T-helper 22 cell (primary cell): ENCODE results near the gene NSRP1.
"Not testable (repeated sequence)": the region's sequence is repeated elsewhere in the genome, so short reads cannot be mapped to it uniquely, and the experiment has no call there.

Source experiments
- DNase-seq: peaks from one replicate; pipeline ENCODE4 v3.0.0-alpha.2; 2020; ENCODE audit warnings: low read depth

NSRP1 gene, protein sequence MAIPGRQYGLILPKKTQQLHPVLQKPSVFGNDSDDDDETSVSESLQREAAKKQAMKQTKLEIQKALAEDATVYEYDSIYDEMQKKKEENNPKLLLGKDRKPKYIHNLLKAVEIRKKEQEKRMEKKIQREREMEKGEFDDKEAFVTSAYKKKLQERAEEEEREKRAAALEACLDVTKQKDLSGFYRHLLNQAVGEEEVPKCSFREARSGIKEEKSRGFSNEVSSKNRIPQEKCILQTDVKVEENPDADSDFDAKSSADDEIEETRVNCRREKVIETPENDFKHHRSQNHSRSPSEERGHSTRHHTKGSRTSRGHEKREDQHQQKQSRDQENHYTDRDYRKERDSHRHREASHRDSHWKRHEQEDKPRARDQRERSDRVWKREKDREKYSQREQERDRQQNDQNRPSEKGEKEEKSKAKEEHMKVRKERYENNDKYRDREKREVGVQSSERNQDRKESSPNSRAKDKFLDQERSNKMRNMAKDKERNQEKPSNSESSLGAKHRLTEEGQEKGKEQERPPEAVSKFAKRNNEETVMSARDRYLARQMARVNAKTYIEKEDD

DNA sequence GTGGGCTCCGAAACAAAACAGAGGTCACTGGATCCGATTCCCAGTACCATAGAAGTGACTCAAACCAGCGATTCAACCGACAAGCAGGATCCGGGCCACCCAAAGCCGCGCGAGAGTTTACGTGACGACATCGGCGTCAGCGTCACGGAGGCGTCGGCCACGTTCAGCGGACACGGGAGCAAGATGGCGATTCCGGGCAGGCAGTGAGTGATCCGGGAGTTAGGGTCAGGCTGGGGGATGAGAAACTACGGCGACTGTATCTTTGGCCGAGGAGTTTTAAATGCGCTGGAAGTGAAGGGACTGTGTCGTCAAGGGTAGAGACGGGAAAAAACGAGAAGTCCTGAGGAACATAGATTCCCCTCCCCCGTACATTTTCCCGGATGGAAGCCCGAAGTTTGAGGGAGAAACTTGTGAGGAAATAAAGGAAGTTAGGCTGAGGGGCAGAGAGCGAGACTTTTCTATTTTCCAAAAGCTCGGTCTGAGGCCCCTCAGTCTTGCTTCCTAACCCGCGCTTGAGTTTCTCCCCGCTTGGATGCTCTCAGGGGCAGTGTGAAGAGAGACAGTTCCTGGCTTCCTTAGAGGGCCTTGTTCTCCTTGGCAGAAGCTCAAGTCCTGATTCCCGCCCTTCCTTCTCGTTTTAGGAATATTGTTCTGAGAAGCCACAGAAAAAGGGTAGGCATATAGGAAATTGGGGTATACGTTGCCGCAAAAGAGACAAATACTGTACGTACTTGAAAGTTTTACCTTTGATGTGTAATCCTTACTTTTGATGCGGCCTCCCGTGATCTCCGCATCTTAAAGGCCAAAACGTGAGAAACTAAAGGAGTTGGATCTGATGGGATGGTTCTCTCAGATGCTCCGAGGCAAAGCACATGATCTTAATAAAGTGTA, at the start of gene NSRP1:
Gene NSRP1, plus strand, starts transcription at position 156 of the 891 bp plus-strand sequence. Its CDS starts 28 bp downstream, at position 184.
- peak; percentile 80 for DNase-seq

DNA sequence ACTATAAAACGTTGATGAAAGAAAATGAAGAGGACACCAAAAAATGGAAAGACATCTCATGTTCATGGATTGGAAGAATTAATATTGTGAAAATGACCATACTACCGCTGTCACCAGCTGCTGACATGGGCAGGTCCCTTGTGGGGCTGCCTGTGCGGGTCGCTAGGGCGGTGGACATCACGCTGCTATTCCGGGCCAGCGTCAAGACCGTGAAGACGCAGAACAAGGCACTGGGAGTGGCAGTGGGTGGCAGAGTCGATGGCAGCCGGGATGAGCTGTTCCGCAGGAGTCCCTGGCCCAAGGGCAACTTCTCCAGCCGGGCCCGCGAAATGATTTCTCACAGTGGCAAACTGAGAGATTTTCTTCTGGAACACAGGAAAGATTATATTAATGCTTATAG, 48.2 kb upstream of the NSRP1 start:
- DNase-seq, result no peak

DNA sequence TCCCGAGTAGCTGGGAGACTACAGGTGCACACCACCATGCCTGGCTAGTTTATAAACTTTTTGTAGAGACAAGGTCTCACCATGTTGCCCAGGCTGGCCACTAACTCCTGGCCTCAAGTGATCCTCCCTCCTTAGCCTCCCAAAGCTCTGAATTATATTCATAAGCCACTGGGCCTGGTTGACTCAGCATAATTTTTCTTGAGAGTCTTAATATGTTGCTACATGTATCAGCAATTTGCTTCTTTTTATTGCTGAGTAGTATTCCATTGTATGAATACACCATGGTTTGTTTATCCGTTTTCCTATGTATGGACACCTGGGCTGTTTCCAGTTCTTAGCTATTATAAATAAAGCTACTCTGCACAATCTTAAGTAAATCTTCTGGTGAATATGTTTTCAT, 42.4 kb upstream of the NSRP1 start:
- DNase-seq, result no peak

DNA sequence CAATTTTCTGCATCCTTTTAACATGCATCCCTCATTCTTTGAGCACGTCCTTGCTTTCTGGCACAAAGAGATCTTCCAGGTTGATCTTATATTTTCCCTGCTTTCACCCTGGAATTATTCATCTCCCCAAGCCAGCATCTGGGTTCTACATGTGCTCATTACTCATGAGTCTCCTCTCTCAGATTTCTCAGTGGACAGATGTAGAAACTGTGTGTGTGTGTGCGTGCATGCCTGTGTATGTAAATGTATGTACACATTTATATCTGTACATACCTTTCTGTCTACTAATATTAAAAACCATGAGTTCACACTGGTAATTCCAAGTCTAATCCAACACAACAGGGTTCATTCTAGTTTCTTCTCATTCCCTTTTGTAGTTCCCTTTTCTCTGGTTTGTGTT, 41.9 kb upstream of the NSRP1 start:
- DNase-seq, result no peak

DNA sequence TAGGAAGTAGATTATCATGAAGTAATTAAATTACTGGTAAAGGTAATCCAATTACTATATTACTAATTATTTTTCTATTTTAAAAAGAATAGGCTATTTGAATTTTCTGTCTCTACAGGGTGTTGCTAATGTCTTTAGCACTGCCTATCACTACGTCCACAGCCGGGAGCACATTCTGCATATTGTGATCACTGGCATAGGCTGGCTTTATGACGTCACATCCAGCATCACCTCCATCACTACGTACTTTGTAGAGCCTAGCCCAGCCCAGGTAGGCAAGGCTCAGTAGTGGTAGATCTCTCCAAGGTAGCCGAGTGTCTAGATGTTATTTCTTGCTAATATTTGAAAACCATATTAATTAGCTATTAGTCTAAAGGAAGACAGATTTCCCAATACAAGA, 33.8 kb upstream of the NSRP1 start:
- no peak for DNase-seq

DNA sequence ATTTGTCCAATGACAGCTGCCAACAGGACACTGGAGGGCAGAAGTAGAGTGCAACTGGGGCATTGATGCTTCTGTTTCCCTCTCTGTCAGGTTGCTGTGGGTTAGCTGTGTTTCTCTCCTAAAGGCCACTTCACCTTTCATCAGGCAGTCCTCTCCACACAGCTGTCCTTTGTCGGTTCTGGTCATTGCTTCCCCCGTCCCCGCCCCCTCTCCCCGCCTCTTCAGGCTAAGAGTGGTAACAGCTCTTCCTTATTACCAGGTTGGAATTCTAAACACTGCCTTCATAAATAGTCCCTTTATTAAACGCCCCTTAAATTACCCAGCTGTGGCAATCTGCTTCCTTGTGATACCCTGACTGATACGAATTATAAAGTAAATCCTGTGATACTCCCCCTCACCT, 31.8 kb upstream of the NSRP1 start:
- DNase-seq, result no peak

DNA sequence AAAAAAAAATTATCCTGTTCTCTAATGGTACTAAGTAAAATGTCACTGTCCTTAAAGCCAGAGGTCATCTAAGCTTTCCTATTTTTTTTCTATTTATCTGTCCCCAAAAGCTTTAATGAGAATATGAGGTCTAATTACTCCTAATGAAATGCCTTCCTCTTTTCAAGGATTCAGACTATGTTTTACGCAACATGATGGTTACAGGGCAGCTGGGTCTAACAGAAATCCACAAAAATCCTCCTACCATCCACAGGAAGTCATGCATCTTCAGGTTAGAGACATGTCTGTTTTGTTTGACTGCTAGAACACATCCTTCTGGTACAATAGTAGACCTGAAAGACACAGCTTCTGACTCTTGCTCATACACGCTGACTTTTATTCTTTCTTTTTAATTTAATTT, 29.7 kb upstream of the NSRP1 start:
- DNase-seq, result no peak

DNA sequence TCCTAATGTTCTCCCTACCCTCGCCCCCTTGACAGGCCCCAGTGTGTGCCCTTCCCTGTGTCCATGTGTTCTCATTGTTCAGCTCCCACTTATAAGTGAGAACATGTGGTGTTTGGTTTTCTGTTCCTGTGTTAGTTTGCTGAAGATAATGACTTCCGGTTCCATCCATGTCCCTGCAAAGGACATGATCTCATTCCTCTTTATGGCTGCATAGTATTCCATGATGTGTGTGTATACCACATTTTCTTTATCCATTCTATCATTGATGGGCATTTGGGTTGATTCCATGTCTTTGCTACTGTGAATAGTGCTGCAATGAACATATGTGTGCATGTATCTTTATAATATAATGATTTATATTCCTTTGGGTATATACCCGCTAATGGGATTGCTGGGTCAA, 29.2 kb upstream of the NSRP1 start:
- not testable (repeated sequence) for DNase-seq

DNA sequence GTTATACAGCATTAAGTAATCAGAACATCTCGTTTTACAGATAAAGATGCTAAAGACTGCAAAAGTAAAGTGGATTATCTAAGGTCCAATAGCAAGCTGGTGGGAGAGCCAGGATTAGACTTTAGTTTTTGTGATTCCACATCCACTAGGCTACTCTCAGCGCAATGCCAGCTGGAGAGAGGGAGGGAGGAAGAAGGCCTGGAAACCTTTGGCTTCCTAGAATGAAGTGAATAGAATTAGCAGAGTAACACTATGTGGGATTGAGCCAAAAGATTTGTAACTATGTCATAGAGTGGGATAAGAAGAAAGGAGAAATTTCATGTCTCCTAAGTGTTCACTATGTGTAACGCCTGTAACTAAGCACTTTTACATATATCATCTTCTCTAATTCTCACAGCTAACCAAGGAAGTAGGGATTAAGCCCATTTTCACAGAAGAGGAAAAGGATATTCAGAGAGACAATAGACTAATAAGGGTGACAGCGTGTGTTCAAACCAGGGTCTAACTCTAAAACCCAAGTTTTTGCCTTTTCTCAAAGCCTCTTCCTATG, 25.4 kb upstream of the NSRP1 start:
- no peak for DNase-seq

DNA sequence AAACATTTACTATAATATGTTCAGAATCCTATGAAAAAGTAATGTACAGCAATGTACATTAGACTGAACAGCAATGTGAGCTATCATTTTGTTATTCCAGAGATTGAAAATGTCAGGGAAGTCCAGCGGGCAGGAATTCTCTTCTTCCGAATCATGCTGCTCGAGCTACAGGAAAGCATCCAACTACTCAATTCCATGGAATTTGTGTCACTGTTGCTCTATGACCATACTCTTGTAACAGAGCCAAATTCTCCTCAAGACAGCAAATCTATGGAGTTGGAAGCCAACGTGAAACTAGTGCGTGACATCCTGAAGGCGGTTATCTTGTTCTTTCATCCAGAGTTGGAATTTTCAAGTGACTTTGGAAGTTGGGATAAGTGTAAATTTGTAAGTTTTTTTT, 24.8 kb upstream of the NSRP1 start:
- no peak for DNase-seq

DNA sequence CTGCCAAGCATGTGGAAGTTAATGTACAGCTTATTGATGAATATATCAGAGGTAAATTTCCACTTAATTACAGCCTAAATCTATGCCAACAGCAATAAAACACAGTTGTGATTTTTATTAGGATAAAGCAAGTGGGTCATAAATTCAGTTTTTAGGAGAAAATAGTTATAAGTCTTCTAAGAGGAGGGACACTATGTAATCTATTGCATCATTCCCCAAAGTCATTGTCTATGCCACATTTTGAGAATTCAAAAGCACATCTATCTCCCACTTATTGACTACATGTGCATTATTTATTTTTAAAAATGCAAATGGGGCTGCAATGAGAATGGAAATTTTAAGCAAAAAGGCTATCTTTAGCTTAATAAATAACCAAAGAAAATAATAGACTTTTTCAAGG, 23.7 kb upstream of the NSRP1 start:
- DNase-seq, result no peak

DNA sequence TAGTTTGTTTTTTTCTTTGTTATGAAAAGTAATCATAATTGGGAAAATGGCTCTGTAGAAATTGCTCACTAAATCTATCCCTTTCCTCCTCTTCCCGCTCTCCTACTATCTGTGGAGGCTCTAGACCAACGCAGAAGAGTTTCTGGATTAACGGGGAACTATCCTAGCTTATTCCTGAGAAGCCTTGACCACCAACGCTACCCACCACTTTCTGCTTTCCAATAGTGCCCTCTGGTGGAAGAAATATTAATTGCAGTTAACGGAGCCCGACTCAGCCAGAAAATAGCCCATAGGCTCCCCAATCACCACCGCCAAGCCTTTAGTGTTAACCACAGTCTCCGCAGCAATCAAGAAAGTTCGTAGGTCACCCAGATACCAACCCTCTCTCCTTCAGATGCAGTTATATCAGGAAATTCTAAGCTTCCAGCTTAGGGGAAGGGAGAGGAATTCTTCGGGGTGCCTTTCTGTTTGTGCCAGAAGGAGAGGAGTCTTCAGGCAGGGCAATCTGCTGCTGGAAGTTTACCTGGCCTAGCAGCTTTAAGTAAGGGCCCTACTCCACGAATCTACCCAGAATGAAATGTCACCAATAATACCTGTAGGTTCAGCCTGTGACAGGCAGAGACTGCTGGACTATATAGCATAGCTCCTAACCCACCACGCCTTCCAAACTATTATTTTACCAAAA, 23.0 kb upstream of the NSRP1 start:
- DNase-seq, result no peak

DNA sequence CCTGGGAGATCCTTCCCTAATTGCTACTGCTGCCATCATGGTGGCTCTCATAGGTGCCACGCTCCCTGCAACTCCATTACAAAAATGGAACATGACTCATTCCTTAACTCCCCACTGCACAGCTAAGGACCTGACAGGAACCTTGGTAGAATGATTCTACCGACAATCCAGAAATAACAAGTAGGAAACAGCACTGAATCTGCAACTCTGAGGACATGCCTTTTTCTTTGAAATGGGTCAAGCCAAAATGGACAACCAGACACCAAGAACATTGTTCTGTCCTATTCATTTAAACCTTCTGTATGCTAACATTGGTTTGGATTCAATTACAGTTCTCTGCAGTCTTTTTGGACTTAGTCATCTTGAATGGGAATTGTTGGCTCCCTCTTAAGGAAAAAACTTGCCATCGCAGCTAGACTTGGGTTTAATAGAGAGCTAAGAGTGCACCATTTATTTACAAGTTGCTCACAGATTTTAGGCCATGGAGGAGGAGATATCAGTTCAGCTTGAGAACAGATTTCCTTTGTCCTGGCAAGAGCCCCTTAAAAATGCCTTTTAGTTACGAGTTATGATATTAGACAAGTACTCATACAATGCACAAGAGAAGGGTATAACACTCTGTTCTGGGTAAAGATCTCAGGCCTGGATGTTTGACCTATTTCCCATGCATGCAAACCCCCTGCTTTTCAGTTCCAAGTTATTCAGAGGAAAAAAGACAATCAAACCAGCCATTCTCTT, 20.9 kb upstream of the NSRP1 start:
- no peak for DNase-seq

DNA sequence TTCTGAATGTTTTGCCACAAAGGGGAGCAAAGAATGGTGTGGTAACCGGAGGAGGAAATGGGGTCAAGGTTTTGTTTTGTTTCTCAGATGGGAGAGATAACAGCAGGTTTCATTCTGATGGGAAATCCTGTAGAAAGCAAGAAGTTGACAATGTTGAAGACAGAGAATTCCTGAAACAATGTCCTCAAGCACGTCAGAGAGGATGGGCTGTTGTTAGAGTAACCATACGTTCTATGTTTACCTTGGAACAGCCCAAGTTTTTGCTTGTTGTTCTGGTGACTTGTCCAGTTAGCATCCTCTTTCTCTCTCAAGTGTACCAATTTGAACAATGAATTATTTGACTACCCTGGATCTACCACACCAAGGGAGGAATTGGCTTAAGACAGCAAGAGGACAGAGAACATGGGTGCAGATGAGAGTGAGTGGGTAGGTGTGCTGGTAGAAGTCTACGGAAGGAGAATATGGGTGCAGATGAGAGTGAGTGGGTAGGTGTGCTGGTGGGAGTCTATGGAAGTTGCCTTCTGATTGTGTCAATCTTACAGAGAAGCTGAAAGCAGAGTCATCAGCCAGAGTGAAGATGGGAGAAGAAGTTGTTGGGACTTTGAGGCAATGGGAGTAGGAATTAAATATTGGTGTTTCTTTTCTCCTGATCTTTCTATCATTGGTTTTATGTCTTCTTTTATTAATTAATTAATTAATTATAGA, 14.8 kb upstream of the NSRP1 start:
- DNase-seq, result no peak

DNA sequence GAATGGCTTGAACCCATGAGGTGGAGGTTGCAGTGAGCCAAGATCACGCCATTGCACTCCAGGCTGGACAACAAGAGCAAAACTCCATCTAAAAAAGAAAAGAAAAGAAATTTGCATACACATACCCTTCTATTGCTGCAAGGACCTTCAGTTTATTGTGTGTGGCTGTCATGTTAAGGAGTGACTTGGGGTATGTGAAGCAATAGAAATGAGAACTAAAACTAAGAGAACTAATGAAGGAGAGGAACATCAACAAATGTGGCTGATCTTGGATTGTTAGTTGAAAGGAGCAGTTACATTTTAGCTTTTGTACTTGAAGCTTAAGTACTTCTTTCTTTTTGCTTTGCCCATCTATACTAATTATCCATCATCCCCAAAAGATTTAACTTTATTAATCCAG, 12.7 kb upstream of the NSRP1 start:
- DNase-seq, result no peak

DNA sequence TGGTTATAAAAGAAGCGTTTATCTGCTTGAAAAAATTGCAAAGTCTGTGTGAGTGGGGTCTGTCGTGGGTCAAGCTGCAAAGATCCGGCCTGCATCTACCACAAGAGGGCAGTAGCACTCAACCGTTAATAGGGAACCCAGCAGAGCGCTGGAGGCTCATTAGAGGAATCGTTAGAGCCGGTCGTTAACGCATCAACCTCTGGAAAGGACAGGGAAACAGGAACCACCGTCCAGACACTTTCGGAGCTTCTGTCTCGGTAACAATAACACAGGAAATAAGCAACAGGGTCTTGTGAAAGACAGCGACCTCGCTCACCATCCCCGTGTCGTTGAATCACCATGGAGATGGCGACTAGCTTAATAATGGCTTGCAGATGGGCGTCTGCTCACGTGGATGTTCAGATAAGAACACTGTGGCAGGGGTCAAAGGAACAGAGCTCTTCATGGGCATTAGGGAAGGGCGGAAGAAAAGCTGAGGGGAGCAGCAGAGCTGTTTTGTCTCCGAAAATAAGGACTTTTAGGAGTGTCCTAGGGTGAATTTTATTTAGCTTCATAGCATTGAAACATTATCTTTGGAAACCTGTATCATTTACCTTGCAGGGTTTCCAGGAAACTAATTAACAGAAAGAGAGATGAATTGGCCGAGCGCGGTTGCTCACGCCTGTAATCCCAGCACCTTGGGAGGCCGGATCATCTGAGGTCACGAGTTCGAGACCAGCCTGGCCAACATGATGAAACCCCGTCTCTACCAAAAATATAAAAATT, 11.9 kb upstream of the NSRP1 start:
- DNase-seq, result peak; percentile 34

DNA sequence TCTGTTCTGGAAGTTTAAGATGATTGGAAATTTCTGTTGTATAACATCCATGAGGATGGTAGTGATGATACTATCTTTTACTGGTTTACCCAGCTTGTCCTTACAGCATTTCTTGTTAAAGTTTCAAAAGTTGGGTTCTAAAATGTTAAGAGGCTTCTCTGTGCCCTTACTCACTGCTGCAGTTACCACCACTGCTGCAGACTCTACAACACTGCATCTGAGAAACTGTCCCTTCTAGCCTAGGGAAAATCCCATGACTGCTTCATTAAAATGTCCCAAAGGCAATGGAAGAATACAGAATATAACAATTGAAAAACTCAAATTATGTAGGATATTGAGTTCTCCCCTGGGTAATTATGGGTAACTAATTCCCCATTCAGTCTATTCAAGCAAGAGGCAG, 3.8 kb upstream of the NSRP1 start:
- no peak for DNase-seq

DNA sequence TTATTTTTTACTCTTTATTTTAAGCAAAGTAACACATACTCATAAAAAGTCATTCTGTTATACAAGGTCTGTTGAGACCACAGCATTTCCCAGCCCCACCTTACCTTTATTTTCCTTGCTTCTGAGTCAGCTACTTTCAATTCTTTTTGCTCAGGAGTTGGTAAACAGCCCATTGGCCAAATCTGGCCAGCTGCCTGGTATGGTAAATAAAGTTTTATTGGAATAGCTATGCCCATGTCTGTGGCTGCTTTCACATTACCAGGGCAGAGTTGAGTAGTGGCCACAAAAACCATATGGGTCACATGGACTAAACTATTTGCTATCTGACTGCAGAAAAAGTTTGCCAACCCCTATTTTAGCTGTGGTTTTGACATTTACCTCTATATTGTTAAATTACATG, 3.4 kb upstream of the NSRP1 start:
- DNase-seq, result no peak

DNA sequence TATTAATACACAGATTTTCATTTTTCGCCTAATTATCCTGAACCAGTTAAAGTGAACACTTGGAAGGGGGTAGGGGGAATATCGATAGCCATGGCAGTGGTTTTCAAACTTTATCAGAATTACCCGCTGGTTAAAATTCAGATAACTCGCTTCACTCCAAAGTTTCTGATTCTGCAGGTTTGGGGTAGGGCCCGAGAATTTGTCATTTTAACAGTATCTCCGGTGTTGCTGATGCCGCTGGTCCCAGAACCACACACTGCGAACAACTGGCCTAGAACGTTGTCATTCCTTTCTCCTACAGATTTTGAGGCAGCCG, 313 bp upstream of the NSRP1 start:
- DNase-seq, result no peak

DNA sequence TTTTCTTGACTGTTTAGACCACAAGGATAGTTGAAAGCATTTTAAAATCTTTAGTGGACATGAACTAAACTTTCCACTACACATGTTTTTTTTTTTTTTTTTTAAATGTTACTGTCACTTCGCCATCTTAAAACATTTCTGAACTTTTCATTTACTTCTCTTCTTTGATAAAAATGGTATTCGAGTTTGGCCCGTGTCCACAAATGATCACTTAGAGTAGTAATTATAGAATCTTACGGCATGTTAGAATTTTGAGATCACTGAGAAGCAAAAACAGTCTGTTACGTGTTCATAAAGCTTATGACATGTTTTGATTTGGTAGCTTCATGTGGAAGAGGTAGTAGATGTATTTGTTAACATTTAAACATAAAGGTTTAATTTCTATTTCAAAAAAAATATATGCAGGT, 1.1 kb downstream of the NSRP1 start:
- no peak for DNase-seq
